ENCODE data around the gene HSD17B12.
A peak's percentile ranks its signal among the peaks of the same experiment; 100 is the strongest.

HSD17B12 gene

DNA sequence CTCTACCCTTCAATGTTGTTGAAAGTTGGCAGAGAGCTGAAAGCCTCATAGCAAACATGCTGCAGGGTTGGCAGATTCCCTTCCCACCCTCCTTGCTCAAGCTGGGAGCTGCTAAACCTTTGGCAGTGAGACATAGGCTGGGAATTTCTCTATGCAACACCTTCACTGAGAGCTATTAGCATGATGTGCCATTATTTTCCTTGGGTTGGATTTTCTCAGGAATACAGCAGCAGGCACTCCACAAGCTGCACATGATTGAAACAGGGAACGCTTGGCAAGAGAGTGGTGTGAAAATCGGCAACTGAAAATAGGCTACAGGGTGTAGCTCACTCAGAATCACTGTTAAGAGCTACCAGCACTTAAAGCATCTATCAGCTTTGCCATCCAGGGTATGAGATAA, 190.5 kb downstream of the HSD17B12 start:
- no peak for DNase-seq (ENCODE audit: low read depth)

DNA sequence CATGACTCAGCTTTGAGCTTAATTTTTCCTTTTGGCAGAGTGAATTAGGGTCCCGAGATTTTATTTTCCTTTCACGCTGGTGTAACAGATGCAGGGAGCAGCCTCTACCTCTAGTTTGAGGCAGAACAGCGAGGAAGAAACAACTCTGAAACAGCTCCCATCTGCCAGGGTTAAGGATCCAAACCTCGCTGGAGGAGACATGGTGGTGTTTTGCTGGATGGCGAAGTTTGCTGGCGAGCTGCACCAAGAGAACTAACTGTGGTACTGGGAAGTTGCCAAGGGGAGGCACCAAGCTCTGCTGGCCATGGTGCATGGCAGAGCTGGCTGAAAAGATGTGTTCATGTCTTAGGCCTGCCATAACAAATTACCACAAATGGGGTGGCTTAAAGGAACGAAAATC, 192.5 kb downstream of the HSD17B12 start:
- no peak for DNase-seq (ENCODE audit: low read depth)

DNA sequence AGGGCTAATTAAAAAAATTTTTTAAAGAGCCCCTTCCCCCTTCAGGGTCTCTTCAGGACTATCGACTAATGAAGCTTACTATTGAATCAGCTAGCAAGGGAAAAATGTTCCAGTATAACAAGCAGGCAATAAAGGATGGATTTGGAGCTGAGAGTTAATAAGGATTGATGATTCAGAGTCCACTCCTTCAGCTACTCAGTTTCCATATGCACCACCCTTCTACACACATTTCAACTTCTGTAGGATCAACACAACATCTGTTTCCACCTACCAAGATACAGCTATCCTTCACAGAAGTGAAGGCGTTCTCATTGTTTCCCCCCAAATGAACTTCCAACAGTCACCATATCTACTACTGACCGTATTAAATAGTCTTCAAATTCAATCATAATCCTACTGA, 193.5 kb downstream of the HSD17B12 start:
- no peak for DNase-seq (ENCODE audit: low read depth)

DNA sequence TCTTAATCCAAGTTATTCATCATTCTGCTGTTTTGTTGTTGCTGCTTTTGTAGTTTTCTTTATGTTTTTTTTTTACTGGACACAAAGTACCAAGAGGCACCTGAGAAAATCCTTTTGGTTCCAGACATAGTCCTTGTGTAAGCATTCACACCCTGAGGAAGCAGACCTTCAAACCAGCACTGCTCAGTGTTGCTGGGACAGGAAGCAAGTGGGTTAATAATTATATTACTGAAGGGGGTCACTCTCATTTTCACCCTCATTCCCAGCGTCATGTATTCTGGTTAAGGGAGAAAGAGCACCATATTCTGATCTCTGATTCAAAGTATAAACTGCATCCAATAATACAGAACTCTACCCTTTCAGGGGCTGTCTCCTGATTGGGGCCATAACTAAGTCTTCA, 194.2 kb downstream of the HSD17B12 start:
- no peak for DNase-seq (ENCODE audit: low read depth)

DNA sequence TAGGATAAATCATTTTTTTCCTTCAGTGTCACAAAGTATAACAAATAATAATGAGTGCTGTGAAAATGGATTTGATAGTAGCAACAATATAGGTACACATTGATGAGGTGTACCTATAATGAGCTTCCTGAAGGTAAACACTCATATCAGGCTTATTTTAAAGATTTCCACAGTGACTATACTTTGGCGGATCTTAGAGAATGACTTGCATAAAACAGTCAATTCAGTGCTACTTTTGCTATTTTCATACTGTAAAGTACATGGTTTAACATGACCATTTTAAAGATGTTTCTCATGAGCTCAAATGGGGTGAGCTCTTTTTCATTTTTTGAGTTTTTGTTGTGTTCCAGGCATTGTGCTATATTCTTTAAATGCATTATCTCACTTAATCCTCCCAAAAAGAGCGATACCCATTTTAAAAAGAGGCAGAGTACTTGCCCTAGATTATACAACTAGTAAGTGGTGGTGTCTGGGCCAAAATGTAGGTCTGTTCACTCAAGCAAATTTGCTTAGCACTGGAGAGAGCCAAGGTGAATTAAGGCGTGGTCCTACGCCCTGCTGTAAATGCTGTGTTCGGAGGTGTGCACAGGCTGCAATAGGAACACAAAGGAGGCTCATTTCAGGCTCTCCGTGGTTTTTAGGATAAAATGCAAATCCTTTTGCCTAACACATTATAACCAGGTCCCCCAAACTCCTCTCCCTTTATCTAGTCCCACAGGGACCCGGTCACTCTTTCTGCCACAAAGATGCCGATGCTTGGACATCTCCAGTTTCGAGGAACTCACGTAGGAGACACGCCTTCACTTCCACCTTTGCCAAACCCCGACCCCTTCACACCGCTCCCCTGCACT, 199.5 kb downstream of the HSD17B12 start:
- DNase-seq (ENCODE audit: low read depth) = no peak

DNA sequence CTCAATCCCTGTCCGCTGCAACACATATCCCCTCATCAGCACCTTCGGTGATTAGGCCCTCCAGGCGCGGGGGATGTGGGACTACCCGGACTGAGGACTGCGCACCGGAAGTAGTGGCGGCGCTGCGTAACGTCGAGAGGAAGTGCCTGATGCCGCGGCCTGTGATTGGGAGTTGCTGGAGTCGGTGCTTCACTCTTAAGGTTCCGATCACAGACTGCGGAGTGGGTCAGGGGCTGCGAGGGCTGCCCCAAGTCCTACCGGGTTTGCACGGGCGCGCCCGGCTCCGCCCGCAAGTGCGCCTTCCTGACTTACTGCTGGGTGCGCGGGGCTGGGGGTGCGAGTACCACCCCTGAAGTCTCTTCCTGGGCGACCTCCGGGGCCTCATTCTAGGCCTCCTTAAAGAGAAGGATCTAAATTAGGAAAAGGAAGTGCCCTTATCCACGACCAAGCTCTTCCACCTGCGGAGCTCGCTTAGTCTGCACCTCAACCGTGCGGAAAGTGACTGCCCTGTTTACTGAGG, 200.2 kb downstream of the HSD17B12 start, which contains the start of gene ALKBH3:
ALKBH3 (plus strand) TSS at position 192 of the 520 bp plus-strand sequence. CDS start 1,822 bp downstream, outside the sequence.
- peak; percentile 77 for DNase-seq (ENCODE audit: low read depth)

DNA sequence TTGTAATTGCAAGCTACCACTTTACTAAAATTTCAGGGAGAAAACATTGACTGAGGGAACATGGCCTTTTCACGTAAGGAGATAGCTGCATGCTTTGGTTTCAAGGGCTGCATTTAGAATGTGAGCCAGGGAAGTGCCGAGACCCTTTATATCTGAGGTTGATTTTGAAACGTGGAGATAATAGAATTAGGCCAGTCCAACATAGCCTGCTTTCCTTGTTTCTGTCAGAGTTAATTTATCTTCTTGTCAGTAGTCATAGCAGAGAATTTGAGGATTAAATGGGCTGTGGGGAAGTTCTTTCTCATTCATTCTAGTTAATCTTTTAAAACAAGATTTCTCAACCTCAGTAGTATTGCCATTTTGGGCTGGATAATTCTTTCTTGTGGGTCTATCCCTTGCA, 212.3 kb downstream of the HSD17B12 start:
- no peak for DNase-seq (ENCODE audit: low read depth)

DNA sequence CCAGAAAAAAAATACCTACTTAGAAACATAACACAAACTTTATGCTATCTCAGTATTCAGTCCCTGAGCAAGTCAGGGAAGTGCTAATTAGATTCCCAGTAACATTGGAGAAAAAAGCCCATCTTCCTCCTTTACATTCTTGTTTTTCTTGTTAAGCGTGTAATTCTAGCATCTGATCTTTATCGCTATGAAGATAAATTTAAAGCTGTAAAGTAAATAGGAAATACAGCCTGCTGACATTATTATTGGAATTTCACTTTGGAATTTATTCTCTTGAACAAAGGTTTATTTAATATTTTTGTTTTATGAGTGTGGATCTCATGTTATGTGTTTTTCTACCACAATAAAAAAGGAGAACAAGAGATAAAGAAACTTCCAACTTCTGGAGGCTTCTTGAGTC, 214.0 kb downstream of the HSD17B12 start:
- no peak for DNase-seq (ENCODE audit: low read depth)

DNA sequence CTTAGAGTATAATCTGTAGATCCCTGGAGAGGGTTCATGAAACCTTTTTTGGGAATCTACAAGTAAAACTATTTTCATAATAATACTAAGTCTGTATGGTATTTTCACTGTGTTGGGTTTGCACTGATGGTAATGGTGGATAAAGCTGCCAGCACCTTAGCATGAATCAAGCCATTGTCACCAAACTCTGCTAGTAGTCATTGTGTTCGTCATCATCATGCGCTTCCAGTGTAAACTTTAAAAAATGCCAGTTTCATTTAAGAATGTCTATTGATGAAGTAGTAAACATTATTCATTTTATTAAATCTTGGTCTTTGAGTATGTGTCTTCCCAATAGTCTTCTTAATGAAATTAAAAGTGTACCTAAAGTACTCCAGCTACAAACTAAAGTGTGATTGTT, 215.1 kb downstream of the HSD17B12 start:
- no peak for DNase-seq (ENCODE audit: low read depth)

DNA sequence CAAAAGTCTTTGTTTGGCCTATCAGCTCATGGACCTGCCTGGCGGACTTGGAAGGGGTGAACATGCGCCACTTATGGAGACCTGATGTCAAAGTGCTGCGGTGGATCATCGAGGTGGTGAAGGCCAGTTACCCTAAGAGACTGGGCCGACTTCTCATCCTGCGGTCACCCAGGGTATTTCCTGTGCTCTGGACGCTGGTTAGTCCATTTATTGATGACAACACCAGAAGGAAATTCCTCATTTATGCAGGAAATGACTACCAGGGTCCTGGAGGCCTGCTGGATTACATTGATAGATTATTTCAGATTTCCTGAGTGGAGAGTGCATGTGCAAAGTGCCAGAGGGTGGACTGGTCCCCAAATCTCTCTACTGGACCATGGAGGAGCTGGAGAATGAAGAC, 218.0 kb downstream of the HSD17B12 start:
- DNase-seq (ENCODE audit: low read depth) = no peak

DNA sequence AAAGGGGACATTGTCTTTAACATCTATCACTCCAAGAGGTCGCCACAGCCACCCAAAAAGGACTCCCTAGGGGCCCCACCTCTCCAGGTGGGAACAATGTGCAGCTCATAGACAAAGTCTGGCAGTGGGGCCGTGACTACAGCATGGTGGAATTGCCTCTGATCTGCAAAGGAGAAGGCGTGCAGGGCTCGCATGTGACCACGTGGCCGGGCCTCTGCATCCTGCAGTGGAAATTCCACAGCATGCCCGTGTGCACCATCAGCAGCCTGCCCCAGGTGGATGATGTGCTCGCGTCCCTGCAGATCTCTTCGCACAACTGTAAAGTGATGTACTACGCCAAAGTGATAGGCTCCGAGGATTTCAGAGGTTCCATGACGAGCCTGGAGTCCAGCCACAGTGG, 218.6 kb downstream of the HSD17B12 start:
- DNase-seq (ENCODE audit: low read depth) = no peak

DNA sequence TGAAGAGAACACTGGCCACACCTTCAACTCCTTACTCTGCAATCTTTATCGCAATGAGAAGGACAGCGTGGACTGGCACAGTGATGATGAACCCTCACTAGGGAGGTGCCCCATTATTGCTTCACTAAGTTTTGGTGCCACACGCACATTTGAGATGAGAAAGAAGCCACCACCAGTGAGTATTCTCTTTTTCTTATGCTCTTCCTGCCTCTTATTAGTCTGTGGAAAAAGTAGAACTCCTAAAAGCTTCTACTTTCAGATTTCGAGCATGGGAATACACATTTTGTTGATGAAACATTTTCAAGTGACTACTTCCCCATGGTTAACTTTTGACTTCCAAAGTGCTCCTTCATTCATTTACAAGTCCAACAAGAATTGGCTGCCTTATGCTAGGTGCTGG, 221.0 kb downstream of the HSD17B12 start:
- DNase-seq (ENCODE audit: low read depth) = no peak

DNA sequence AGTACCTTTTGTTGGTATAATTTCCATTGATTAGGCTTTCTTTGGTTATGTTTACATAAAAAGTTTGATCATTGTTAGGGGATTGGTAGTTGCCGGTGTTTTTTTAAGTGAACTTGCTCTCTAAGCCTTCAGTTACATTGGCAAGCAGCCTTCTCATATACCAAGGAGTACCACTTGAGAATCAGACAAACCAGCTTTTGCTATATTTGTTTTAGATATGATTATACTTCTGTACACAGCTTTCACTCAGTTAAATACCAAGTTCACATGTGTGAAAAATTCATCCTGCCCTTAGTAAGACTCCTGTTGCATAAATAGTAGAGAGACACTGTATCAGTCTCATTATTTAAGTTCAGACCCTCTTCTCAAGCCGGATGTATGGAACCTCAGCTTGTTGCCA, 222.5 kb downstream of the HSD17B12 start:
- DNase-seq (ENCODE audit: low read depth) = no peak

DNA sequence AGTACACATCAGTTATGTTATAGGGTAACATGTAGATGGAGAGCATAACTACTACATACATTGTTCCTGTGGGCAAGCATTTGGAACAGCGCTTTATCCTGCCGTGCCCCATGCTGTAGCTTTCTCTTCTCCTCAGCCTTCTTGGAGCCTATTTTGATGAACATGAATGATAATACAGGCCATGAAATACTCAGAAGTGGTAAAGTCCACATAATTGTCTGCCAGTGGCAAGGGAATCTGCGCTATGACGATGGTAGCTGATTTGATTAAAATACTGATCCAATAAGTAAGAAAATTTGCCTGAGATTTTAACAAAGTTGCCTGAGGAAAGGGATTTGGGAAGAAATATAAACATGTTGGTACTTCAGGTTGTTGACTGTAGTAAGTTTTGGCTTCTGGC, 223.4 kb downstream of the HSD17B12 start:
- DNase-seq (ENCODE audit: low read depth) = no peak

DNA sequence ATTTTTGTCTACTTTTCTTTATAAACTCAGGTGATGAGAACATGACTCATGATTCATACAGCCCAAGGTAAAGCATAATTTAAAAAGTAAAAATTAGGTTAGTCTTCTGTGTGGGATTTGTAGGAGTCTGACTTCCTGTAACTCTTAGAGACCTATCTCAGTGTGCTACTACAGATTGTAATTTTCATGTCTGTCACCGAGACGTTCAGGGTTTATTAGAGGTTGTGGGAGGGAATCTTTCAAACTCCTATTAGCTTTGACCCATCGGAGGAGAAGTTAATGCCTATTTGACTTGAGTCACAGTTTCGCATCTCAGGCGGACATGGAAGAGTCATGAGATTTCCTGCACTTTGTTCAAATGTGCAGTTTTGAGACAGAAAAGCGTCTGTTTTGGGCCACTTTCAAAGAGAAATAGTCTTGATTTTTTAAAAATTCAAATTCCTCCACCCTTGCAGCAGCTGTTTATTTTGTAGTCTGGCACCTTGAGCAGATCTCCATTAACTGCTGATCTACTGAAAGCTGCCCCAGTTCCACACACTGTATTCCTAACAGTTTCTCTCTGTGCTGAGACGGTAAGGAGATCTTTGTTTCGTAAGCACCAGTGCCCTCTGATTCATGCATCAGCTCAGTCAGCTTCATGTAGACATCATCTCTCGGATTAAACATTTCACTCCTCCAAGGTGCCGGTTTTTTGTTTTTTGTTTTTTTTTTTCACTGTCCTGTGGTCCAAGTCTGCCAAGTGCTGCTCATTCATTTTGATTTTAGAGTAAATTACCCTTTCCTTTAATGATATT, 224.4 kb downstream of the HSD17B12 start:
- no peak for DNase-seq (ENCODE audit: low read depth)

DNA sequence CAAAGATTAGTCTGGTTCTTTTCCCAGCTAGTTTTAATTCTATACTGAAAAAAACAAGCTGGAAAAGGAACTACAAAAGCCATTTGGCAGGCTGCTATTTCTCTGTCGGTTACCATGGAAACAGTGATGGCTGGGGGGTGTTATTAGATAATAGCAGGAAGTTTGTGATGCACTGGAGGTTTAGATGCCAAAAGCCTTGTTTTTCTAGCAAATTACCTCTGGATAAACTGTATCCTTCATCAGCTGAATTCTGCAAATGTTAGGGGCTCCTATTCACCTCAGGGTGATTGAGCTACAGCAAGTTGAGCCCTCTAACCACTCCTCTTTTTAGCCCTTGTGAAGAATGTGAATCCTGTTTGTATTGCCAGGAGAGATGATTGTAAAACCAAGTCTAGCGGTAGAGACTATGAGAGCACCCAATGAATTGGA, 225.3 kb downstream of the HSD17B12 start:
- no peak for DNase-seq (ENCODE audit: low read depth)

Data from stimulated activated CD8-positive, alpha-beta memory T cell treated with anti-CD3 and anti-CD28 coated beads, Interleukin-12 subunit alpha, Interleukin-12 subunit beta, amount 100 ng/mL, for 4 hours (primary cell).